Thoracic aorta (tissue), 2 donors: ENCODE results near the gene FAM131B. TPM values are rescaled to one million over a fixed set of nuclear protein-coding genes. Genes with fewer than 3 reads are reported as not detected.
A peak's percentile ranks its signal among the peaks of the same experiment; 100 is the strongest.

ENCODE experiments used
- ATAC-seq: fragments of 150-250 bp; one replicate; pipeline ENCODE4 v1.8.0; 2017; ENCODE audit warnings: low read depth; ENCODE audit not compliant: insufficient number of reproducible peaks, low FRiP score
- DNase-seq: peaks from one replicate; pipeline ENCODE4 v3.0.0-alpha.2; 2020; ENCODE audit warnings: low spot score
- H3K27ac ChIP-seq, 2 donors: fragments of 200-600 bp; sonication (generic); 1 replicate in 1 of 2; 2 replicates in 1 of 2; pipeline ENCODE4 v1.5.1; 2016; ENCODE audit warnings: mild to moderate bottlenecking in 2 of 2, moderate library complexity in 2 of 2
- H3K27me3 ChIP-seq: fragments of 200-600 bp; sonication (generic); replicated peaks from 2 replicates; pipeline ENCODE4 v1.6.0; 2016; ENCODE audit warnings: mild to moderate bottlenecking; ENCODE audit not compliant: insufficient read depth
- H3K36me3 ChIP-seq: fragments of 200-600 bp; sonication (generic); one replicate; pipeline ENCODE4 v1.5.1; 2016
- H3K4me1 ChIP-seq, 2 donors: fragments of 200-600 bp; sonication (generic); 1 replicate in 1 of 2; 2 replicates in 1 of 2; pipeline versions ENCODE4 v1.5.1 to v1.6.0; 2016; ENCODE audit warnings: low read depth in 2 of 2, mild to moderate bottlenecking in 1 of 2; ENCODE audit not compliant: control insufficient read depth in 1 of 2
- H3K4me3 ChIP-seq: fragments of 200-600 bp; sonication (generic); 2 replicates; pipeline ENCODE4 v1.5.1; 2016; ENCODE audit warnings: mild to moderate bottlenecking
- H3K9me3 ChIP-seq: fragments of 200-600 bp; sonication (generic); 2 replicates; pipeline ENCODE4 v1.5.1; 2016
- total RNA-seq, 2 donors: library from RNA; depleted of rRNA; stranded (reverse); fragments of >200 nt; gene quantifications; one replicate each; pipeline versions ENCODE4 v1.1.0 to v1.2.3, GENCODE V29; 2016
- TF ChIP-seq, protein P1 (sequence below): fragments of 200-600 bp; sonication (generic); IDR thresholded peaks from one replicate; pipeline ENCODE4 v1.5.1; 2019; ENCODE audit warnings: antibody characterized with exemption

The FAM131B gene
- total RNA-seq, 2 donors from 2014 or later, result 2.3 to 3.3 TPM

DNA sequence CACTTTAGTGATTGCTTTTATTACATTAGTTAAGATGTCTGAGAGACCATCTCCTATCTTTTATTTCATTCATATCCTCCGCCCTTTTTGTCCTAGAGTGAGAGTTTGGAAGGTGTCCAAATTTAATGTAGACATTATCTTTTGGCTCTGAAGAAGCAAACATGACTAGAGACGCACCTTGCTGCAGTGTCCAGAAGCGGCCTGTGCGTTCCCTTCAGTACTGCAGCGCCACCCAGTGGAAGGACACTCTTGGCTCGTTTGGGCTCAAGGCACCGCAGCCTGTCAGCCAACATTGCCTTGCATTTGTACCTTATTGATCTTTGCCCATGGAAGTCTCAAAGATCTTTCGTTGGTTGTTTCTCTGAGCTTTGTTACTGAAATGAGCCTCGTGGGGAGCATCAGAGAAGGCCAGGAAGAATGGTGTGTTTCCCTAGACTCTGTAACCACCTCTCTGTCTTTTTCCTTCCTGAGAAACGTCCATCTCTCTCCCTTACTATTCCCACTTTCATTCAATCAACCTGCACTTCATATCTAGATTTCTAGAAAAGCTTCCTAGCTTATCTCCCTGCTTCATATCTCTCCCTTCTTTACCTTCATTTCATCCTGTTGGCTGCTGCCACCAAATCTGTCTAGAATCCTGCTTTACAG, 57.0 kb downstream of the FAM131B start:
- Histone ChIP-seq H3K27me3 (no peaks in the 10 kb centered on the region), H3K4me1 (no peaks in the 10 kb centered on the region), H3K4me3 (no peak overlapping the region), H3K36me3 (peaks cover 58% of the 10 kb centered on the region), H3K9me3 (no peaks in the 10 kb centered on the region), H3K27ac (no peak overlapping the region)
- DNase-seq (no peak), ATAC-seq (no peak)
- TF ChIP-seq, protein P1, sequence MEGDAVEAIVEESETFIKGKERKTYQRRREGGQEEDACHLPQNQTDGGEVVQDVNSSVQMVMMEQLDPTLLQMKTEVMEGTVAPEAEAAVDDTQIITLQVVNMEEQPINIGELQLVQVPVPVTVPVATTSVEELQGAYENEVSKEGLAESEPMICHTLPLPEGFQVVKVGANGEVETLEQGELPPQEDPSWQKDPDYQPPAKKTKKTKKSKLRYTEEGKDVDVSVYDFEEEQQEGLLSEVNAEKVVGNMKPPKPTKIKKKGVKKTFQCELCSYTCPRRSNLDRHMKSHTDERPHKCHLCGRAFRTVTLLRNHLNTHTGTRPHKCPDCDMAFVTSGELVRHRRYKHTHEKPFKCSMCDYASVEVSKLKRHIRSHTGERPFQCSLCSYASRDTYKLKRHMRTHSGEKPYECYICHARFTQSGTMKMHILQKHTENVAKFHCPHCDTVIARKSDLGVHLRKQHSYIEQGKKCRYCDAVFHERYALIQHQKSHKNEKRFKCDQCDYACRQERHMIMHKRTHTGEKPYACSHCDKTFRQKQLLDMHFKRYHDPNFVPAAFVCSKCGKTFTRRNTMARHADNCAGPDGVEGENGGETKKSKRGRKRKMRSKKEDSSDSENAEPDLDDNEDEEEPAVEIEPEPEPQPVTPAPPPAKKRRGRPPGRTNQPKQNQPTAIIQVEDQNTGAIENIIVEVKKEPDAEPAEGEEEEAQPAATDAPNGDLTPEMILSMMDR, result peak; percentile 56

DNA sequence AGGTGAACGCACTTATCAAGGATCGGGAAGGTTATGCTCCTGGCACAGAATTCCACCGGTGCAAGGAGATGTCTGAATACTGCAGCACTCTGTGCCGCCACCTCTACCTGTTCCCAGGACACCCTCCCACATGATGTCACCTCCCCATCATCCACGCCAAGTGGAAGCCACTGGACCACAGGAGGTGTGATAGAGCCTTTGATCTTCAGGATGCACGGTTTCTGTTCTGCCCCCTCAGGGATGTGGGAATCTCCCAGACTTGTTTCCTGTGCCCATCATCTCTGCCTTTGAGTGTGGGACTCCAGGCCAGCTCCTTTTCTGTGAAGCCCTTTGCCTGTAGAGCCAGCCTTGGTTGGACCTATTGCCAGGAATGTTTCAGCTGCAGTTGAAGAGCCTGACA, 57.6 kb downstream of the FAM131B start:
- Histone ChIP-seq H3K4me3 (no peak overlapping the region), H3K9me3 (no peaks in the 10 kb centered on the region), H3K27me3 (no peaks in the 10 kb centered on the region), H3K27ac (no peak overlapping the region), H3K4me1 (no peaks in the 10 kb centered on the region), H3K36me3 (peaks cover 64% of the 10 kb centered on the region)
- no peak for ATAC-seq
- DNase-seq, result no peak
- TF ChIP-seq, protein P1, result no peak

DNA sequence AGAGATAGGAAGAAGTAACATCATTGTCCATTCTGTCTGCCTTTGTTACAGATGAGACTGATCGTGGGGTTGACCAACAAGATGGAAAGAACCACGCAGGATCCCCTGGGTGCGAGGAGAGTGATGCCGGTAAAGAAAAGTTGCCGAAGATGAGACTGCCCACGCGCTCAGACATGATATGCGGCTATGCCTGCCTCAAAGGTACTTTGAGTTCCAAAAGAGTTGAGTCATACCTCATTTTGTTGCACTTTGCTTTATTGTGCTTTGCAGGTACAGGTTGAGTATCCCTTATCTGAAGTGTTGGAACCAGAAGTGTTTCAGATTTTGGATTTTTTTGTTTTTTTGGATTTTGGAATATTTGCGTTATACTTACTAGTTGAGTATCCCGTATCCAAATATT, 58.8 kb downstream of the FAM131B start:
- H3K36me3 ChIP-seq, result peaks cover 63% of the 10 kb centered on the region
- no peak for ATAC-seq
- no peak overlapping the region for H3K4me3 ChIP-seq

More for the DNA sequence above, 58.8 kb downstream of the FAM131B start:
- TF ChIP-seq, protein P1, result no peak
- Histone ChIP-seq H3K27me3 (no peaks in the 10 kb centered on the region), H3K27ac (no peak overlapping the region), H3K4me1 (no peaks in the 10 kb centered on the region), H3K9me3 (no peaks in the 10 kb centered on the region)
- no peak for DNase-seq

Other genes with a start within 250 kb of the FAM131B start
- 1 to 10 TPM in 1 of 2 donors, not detected in 1; 1.1 TPM for gene PIP, start 230.6 kb downstream of the FAM131B start, total RNA-seq
- not detected for gene TAS2R39, start 179.3 kb downstream of the FAM131B start, total RNA-seq
- gene TAS2R40, start 140.7 kb downstream of the FAM131B start, total RNA-seq, result not detected
- 100 to 1,000 TPM; 106 to 148 TPM for gene GSTK1, start 99.3 kb downstream of the FAM131B start, total RNA-seq
- gene TMEM139, start 77.8 kb downstream of the FAM131B start, total RNA-seq, result 1 to 10 TPM in 1 of 2 donors, not detected in 1; 3.2 TPM
- gene CASP2, start 74.4 kb downstream of the FAM131B start, total RNA-seq, result 10 to 100 TPM; 12.3 to 13.4 TPM
- under 1 TPM in 1 of 2 donors, not detected in 1; 0.68 TPM for gene CLCN1, start 46.6 kb downstream of the FAM131B start, total RNA-seq
- gene ZYX, start 18.6 kb upstream of the FAM131B start, total RNA-seq, result 100 to 1,000 TPM; 234 to 287 TPM
- gene EPHA1, start 46.1 kb upstream of the FAM131B start, total RNA-seq, result under 1 TPM; 0.41 to 0.49 TPM
- gene TAS2R60, start 80.7 kb upstream of the FAM131B start, total RNA-seq, result 1 to 10 TPM in 1 of 2 donors, not detected in 1; 8.5 TPM
- gene TAS2R41, start 115.2 kb upstream of the FAM131B start, total RNA-seq, result 1 to 10 TPM in 1 of 2 donors, not detected in 1; 2.5 TPM
- not detected for gene CTAGE15, start 209.1 kb upstream of the FAM131B start, total RNA-seq